Astrocyte of the cerebellum (primary cell): ENCODE measurements around the gene DEPP1.

Experiments used
- DNase-seq: peaks from one replicate; pipeline ENCODE4 v3.0.0-alpha.2; 2011; ENCODE audit warnings: low read depth
- H3K4me3 ChIP-seq: 2 replicates; pipeline ENCODE4 v1.5.1; 2011; ENCODE audit warnings: mild to moderate bottlenecking, low read depth, low read length, moderate library complexity
- in situ Hi-C: cut with HindIII; loops from 2 replicates; pipeline ENCODE4 v1.10.0; 2017; ENCODE audit warnings: low sequenced_read_pairs
- TF ChIP-seq, protein P1 (sequence below): IDR thresholded peaks from 2 replicates; pipeline ENCODE4 v1.5.1; 2012; ENCODE audit warnings: low read length, low read depth, moderate library complexity, mild to moderate bottlenecking; ENCODE audit errors: missing control alignments

The DEPP1 gene

GRCh38 chr10:44958898-44959246, 19.7 kb downstream of the DEPP1 start:
- no peak for DNase-seq
- peak overlapping the region; percentile 78 for H3K4me3 ChIP-seq
- in situ Hi-C loops = no loop called here
- TF ChIP-seq, protein P1, sequence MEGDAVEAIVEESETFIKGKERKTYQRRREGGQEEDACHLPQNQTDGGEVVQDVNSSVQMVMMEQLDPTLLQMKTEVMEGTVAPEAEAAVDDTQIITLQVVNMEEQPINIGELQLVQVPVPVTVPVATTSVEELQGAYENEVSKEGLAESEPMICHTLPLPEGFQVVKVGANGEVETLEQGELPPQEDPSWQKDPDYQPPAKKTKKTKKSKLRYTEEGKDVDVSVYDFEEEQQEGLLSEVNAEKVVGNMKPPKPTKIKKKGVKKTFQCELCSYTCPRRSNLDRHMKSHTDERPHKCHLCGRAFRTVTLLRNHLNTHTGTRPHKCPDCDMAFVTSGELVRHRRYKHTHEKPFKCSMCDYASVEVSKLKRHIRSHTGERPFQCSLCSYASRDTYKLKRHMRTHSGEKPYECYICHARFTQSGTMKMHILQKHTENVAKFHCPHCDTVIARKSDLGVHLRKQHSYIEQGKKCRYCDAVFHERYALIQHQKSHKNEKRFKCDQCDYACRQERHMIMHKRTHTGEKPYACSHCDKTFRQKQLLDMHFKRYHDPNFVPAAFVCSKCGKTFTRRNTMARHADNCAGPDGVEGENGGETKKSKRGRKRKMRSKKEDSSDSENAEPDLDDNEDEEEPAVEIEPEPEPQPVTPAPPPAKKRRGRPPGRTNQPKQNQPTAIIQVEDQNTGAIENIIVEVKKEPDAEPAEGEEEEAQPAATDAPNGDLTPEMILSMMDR = no peak

- DNase-seq = no peak
- in situ Hi-C loops = no loop called here
- TF ChIP-seq, protein P1 = no peak
- peak overlapping the region; percentile 78 for H3K4me3 ChIP-seq
Measured at GRCh38 chr10:44958196-44958897, 20.3 kb downstream of the DEPP1 start.

DNA sequence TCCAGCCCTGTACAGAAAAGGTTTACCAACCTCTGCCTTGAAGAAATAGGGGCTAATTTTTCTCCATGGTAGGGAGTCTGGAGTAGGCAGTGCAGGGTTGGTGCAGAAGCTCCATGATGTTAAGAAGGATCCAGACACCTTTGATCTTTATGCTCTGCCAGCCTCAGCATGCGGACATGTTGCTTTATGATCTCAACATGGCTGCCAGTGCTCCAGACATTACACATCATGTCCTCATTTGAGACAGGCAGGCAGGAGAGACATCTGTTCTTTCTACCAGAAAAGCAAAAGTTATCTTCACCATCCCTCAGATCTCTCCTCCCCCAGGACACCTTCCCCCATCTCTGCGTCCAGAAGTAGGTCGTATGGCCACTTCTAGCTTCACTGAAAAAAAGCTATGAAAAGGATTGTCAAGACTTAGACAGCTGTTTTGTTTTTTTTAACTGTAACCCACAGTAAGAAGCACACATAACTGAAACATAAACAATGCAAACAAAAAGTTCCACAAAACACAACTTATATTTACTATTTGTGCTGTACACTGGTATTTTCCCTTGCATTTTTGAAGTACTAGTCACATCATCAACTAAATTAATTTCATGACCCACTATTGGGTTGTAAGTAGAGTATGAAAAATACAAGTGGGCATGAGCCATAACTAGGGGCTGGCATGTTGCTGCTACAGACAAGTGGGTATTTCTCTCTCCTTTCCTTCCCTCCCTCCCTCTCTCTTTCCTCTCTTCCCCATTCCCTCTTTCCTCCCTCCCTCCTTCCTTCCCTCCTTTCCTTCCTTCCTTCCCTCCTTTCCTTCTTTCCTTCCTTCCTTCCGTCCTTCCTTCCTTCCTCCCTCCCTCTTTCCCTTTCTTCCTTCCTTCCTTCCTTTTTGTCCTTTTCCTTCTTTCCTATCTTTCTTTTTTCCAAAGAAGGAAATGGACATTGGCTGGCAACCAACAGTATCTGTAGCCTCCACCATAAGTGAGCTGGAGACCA, 21.6 kb downstream of the DEPP1 start:
- in situ Hi-C loops = no loop called here
- no peak overlapping the region for H3K4me3 ChIP-seq
- no peak for DNase-seq
- TF ChIP-seq, protein P1 = no peak

GRCh38 chr10:44956226-44956625, 22.4 kb downstream of the DEPP1 start:
- in situ Hi-C loops = no loop called here
- no peak for DNase-seq
- H3K4me3 ChIP-seq = no peak overlapping the region
- TF ChIP-seq, protein P1 = no peak

DNA sequence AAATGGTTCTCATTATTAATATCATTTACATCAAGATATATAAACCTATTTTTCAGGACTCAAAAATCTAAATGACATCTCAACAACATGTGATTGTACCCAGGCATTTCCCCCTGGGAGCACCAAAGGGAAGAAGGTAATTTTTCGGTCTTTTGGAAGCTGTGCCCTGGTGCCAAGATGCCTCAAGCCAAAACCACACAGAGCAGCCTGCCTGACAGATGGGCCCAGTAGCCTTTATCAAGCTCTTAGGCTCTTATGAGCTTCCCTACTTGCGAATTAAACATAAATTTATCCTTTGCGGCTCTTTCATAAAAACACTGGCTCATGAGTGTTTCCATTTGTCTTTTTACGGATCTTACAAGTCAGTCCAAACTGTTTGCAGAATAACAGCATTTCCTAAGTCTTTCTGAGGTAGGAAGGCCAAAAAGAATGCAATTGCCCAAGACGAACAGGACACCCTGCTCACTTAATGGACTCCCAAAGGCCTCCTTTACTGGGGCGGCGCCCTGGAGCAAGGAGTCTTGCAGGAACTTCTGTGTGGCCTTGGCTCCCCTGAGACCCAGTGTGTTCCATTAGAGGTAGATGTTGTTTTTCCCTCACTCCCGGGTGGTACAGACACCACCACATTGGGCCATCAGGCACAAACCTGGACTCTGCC, 23.1 kb downstream of the DEPP1 start:
- DNase-seq = no peak
- TF ChIP-seq, protein P1 = no peak
- in situ Hi-C loops = no loop called here
- no peak overlapping the region for H3K4me3 ChIP-seq

GRCh38 chr10:44954962-44955361, 23.6 kb downstream of the DEPP1 start:
- in situ Hi-C loops = no loop called here
- no peak overlapping the region for H3K4me3 ChIP-seq

More at GRCh38 chr10:44954962-44955361, 23.6 kb downstream of the DEPP1 start:
- no peak for DNase-seq
- TF ChIP-seq, protein P1 = no peak
